Limb (tissue), 2 donors: ENCODE measurements around the gene FIGNL1.

ENCODE experiments used
- DNase-seq, 2 donors: peaks; one replicate each; pipeline ENCODE4 v3.0.0-alpha.2; 2016; ENCODE audit errors: extremely low spot score in 2 of 2

FIGNL1 gene

GRCh38 chr7:50449881-50450589 is at the start of gene FIGNL1:
TSS of gene FIGNL1 (minus strand) at chr7:50450350. CDS start at chr7:50447287, 3,063 bp downstream.
- peak; percentile 71 to 85 for DNase-seq

GRCh38 chr7:50499092-50499491 is 48.9 kb upstream of the FIGNL1 start:
- no peak for DNase-seq

- no peak for DNase-seq
Observed at GRCh38 chr7:50497968-50498367, 47.8 kb upstream of the FIGNL1 start.

GRCh38 chr7:50497068-50497642 is 47.0 kb upstream of the FIGNL1 start:
- no peak for DNase-seq

- DNase-seq, result no peak
Observed at GRCh38 chr7:50496569-50496968, 46.4 kb upstream of the FIGNL1 start.

- DNase-seq, result no peak
Observed at GRCh38 chr7:50495746-50496145, 45.6 kb upstream of the FIGNL1 start.

GRCh38 chr7:50492770-50493519 is 42.8 kb upstream of the FIGNL1 start:
- DNase-seq, result no peak

- DNase-seq, result no peak
Observed at GRCh38 chr7:50491943-50492342, 41.8 kb upstream of the FIGNL1 start.

- DNase-seq, result no peak
Observed at GRCh38 chr7:50491209-50491608, 41.1 kb upstream of the FIGNL1 start.

- no peak for DNase-seq
Observed at GRCh38 chr7:50488379-50488778, 38.2 kb upstream of the FIGNL1 start.

- no peak for DNase-seq
Observed at GRCh38 chr7:50486512-50486911, 36.4 kb upstream of the FIGNL1 start.

GRCh38 chr7:50481867-50482266 is 31.7 kb upstream of the FIGNL1 start:
- DNase-seq, result no peak

GRCh38 chr7:50480797-50481196 is 30.6 kb upstream of the FIGNL1 start:
- no peak for DNase-seq

- no peak for DNase-seq
Observed at GRCh38 chr7:50479743-50480517, 29.8 kb upstream of the FIGNL1 start.

- DNase-seq, result no peak
Observed at GRCh38 chr7:50477640-50478039, 27.5 kb upstream of the FIGNL1 start.

GRCh38 chr7:50476953-50477625 is 26.9 kb upstream of the FIGNL1 start:
- DNase-seq, result no peak

GRCh38 chr7:50475340-50475739 is 25.2 kb upstream of the FIGNL1 start:
- no peak for DNase-seq

GRCh38 chr7:50474382-50475160 is 24.4 kb upstream of the FIGNL1 start:
- DNase-seq, result no peak

- no peak for DNase-seq
Observed at GRCh38 chr7:50473531-50473930, 23.4 kb upstream of the FIGNL1 start.

GRCh38 chr7:50472427-50472826 is 22.3 kb upstream of the FIGNL1 start:
- DNase-seq, result no peak
